Hippocampal formation (tissue), 2 donors: ENCODE results near the gene CACNA1I.
"Not testable (repeated sequence)": the region's sequence is repeated elsewhere in the genome, so short reads cannot be mapped to it uniquely, and the experiment has no call there.

ENCODE experiments used
- DNase-seq, 2 donors: peaks; one replicate each; lab custom pipeline; 2025; lab: John Stamatoyannopoulos, UW

CACNA1I gene

DNA sequence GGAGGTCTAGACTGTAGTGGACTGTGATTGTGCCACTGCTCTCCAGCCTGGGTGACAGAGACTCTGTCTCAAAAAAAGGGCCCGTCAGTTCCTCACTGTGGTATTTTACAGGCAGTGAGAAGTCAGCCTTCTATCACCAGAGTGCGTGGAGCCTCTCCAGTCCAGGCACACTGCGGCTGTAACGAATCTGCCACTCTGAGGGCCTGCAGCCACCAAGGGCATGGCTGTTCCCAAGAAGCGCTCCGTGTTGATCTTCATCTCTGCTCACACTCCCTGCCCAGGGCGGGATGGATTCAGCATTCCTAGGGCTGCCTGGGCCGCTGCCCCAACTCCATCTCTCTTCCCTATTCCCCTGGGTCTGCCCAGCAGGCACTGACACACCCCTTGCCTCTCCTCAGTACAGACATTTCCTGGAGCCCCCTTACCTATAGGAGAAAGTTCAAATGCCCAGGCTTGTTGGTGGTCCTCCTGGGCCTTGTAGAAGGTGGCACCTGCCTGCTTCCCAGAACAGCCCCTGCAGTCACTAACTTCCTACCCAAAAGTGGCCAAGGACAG, 148.4 kb downstream of the CACNA1I start:
- DNase-seq, result no peak

DNA sequence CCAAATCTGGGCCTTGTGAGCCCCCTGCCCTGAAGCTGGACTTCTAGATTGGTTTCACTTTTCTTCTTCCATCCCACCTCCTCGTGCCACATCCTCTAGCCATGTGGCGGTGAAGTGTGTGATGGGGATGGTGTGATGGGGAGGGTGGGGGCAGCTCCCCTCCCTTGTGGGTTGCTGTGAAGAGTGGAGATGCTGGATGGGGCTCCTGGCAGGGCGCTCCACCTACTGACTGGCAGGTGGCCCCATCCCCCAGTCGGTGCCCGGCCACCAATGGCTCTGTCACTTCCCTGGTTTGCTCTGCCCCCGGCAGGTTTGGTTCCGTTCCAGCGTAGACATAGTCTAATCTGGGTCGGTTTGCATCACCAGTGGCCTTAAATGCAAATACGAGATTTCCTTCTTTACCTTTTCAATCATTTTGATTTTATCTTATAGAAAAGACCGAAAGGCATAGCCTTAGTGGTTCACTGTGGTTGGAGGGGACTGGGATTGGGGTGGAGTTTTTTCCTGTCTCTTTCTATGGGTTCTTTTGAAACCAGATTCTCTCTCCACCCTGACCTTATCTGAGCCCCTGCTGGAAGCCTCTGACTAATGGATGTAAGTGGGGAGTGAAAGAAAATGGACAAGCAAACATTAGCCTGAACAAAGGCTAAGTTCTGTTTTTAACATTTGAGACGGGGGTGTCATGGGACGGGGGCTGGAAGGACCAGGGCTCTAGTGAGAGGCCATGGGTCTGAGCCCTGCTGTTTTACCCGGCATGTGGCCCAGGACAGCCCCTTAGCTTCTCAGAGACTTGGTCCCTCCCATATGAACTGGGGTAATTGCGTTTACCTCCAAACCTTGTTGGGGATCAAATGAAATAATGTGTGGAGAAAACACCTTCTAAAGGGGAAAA, 149.3 kb downstream of the CACNA1I start:
- no peak for DNase-seq

DNA sequence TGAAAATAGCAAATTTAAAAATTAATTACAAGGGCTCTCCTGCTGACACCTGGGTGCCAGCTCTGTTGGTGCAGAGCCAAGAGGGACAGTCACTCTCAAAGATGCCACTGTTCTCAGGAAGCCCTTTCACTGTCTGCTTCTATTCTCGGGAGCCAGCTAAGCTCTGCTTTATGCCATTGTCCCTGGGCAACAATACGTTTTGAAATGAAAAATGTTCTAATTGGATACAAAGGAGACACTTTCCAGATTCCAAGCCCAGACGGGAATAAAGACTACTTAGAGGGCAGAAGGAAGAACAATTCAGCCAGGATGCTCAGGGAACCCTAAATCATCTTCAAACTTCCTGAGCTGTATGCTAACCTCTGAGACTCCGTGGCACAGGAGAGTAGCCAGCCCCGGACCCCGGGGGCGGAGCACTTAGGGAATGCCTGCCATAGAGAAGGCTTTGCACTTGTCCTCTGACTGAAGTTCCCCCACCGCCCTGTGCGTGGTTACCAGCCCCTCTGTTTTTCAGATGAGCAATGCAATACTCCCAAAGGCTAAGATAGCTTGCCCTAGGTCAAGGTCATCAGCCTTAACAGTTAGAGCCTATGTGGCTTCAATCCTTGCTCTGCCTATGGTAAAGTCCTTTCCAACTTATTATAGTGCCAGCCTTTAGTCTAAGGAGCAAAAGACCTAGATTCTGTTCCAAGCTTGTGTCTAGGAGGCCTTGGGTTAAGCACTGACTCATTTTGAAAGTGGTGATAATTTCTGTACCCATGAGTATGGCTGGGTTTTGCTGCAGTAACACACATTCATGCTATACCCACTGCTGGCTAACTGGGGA, 150.9 kb downstream of the CACNA1I start:
- DNase-seq, result no peak

DNA sequence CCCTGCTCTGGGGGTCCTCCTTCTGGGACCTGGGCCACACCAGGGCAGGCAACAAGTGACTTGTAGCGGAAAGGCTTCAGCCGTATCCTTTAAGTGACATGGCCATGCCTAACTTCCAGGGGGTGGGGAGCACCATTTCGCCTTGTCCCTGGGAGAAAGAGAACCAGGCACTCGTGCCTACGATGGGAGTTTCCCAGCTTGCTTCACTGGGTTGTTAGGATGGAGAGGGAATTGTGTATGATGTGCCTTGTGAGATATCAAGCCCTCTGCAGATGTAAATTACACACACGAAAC, 151.4 kb downstream of the CACNA1I start:
- no peak for DNase-seq

DNA sequence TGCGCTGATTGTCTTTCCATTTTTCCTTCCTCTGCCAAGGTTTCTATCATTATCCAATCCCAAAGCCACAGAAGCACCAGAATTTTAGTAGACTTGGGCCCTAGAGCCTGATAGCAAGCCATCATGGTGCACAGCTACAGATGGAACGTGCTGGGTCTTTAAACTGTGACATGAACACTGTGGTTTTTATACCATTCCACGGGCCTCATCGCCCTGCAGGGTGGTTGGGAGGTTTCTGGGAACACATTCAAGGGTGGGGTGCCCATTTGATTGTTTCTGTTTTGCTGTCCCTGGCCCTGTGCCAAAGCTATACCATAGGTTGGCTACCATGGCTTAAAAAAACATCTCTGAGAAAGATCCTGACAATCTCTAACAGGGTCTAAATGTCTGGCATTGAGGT, 151.9 kb downstream of the CACNA1I start:
- DNase-seq, result no peak

DNA sequence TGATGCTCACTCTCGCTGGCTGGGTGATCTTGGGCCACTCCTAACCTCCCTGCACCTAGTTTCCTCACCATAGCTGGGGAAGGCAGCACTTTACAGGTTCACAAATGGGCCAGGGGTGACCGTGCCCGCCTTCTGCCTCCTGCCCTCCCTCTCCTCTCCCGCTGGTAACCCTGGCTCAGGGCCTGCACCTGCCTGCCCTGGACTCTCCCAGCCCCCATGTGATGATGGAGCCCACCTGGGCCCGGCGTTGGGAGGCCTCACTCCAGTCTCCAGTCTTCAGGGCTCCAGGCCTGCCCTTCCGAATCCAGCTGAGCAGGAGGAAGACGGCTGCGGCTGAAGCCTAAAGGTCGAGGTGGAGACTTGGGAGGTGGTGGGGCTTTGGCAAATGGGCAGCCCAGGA, 152.9 kb downstream of the CACNA1I start:
- DNase-seq, result no peak

DNA sequence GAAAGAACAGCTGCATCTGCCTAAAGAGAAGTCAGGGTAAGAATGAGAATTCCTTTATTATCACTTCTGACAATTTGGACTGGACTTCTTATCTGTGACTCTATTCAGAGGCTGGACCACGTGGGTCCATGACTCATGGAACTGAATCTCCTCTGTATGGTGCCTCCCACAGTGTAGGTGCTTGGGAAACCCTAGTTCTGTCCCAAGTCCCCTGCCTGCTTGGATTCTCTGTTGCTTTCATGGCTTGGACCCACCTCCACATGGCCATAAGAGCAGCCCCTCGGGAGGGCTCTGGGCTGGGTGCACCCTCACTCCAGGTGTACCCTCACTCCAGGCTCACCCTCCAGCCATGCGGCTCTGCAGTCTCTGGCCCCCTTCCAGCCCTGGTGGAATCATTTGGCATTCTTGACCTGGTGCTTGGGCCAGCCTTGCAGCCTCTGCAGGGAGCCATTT, 153.4 kb downstream of the CACNA1I start:
- no peak for DNase-seq

DNA sequence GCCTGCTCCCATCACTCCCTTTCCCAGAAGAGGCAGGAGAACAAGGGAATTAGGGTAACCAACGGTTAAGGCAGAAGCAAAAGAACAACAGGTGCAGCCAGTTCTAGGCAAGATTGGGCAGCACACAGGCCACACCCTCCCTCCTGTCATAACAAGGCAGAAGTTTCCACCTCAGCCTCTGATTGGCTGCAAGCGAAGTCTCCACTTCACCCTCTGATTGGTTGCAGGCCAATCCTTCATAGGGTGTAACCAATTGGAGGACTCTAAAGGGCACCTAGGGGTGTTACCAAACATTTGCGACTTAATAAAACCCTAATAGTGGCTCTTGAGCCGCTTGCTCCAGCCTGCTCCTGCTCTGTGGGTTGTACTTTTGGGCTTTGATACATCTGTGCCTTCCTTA, 153.8 kb downstream of the CACNA1I start:
- no peak for DNase-seq

DNA sequence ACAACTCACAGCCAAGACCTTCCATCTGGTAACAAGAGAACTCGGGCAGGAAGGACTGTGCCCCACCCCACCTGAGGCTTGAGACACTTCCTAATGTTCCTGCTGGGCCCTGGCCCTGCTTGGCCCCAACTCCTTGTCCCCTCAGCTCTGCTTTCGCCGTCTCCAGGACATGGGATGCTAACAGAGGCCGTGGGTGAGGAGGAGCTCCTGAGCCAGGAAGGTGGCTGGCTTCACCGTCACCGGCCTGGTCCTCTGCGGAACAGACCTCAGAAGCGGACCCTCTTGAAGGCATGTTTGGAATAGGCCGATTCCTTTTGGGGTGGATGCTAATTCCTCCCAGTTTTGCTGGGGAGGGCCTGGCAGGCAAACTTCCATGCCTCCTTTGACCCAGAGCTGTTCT, 154.3 kb downstream of the CACNA1I start:
- DNase-seq, result no peak

DNA sequence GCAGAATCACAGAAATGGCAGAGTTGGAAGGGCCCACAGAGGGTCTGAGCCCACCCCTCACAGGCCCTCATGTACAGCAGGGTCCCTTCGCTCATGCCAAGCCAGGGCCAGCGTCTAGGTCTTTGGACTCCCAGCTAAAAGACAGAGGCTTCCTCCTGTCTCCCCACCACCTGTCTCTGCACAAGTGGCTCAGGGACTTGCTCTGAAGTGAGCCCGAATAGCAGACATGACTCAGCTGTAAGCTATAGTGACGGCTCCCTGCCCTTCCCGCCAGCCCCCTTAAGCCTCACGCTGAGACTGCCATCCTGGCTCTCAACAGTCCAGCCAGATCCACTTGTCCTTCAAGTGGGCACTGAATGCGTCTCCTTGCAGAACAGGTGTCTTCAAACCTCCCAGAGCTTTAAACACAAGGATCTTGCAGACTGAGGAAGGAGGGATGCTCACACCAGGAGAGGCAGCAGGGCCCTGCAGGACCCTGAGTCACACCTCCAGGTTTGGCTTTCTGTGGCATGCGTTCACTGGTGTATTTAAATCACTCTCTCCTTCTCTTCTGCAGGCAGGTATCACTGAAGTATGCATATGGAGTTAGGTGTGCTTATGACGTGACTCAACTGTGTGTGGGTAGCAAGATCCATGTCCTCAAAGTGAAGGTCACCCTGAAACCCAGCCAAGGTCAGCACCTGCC, 154.9 kb downstream of the CACNA1I start:
- no peak for DNase-seq

DNA sequence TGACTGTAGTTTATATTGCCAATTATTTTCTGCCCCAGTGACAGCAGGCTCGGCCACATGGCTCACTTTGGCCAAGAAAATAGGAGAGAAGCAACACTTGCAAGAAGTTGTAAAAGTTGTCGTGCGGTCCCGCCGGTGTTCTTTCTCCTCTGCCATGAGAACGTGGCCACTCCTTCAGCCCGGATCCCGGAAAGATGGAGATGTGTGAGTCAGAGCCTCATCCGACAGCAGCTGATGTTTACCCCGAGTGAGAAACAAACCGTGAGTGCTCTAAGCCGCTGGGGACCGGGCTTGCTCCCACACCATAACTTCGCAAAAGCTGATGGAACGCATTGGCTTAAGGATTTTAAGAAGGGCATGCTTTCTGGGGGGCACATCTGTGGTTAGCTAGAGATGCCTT, 157.0 kb downstream of the CACNA1I start:
- no peak for DNase-seq

DNA sequence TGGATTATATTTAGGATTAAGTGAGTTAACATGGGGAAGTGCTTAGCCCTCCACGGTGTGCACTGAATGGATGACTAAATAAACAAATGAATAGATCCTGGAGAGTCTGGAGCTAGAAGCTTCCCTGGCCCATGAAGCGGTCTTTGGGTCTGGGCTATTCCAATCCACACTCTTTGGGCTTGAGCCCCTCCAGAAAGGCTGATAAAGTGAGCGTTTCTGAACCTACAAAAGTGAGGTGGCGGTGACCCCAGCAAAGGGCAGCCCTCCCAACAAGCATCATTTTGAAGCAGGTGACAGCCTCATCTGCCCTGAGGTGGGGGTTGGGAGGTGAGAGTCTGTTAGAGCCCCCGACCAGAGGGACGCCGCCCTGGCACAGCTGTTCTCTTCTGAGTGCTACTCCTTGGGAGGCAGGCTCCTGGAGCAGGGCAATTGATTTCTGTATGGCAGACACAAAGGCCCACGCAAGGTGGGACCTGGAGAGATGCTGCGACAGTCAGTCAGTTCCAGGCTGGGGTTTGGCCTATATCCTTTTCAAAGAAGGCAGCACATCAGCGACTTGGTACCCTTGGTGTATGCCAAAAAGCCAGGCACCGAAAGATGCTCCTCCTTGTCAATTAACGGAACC, 157.8 kb downstream of the CACNA1I start:
- no peak for DNase-seq

DNA sequence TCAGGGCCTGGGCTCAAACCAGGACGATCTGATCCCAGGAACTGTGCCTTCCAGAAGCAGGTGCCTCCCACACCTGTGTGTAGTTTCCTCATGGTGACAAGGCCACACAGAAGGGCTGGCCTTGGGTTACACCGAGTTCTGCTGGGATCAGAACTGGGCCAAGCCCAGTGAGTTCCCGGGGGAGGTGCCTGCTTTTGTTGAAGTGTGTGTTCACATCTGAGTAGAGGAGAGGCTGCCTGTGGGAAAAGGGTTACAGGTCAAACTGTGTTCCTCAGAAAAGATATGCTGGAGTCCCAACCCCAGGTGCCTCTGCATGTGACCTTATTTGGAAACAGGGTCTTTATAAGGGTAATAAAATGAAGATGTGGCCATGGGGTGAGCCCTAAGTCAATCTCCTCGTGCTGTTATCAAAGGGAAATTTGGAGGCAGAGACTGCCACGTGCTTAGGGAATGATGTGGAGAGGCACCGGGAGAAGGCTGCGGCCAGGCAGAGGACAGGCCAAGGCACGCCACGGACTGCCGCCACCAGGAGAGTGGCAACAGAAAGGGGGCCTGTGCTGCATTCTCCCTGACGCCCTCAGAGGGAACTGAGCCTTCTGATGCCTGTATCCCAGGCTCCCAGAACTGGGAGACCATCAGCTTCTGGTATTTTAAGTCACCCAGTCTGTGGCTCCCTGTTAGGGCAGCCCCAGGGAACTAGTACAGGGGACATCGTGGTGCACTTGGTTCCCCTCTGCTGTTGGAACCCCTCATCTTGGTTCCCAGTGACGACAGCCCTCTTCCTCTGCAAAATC, 158.8 kb downstream of the CACNA1I start:
- no peak for DNase-seq

DNA sequence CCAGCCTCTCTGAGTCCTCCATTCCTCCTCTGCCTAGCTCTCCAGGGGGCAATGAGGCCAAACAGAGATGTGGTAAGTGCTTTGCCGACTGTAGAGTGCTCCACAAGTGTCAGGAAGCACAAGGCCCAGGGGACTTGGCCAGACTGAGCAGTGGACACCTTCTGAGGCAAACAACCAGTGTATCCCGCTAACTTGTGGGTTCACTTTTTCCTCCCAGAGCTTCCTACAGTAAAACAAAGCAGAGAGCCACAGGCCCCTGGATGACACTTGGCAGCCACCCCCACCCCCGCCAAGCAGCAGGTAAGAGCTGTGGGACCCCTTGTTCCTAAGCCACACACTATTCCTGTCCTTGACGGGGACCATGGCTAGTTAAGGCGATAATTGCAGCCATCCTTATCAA, 160.9 kb downstream of the CACNA1I start:
- no peak for DNase-seq

DNA sequence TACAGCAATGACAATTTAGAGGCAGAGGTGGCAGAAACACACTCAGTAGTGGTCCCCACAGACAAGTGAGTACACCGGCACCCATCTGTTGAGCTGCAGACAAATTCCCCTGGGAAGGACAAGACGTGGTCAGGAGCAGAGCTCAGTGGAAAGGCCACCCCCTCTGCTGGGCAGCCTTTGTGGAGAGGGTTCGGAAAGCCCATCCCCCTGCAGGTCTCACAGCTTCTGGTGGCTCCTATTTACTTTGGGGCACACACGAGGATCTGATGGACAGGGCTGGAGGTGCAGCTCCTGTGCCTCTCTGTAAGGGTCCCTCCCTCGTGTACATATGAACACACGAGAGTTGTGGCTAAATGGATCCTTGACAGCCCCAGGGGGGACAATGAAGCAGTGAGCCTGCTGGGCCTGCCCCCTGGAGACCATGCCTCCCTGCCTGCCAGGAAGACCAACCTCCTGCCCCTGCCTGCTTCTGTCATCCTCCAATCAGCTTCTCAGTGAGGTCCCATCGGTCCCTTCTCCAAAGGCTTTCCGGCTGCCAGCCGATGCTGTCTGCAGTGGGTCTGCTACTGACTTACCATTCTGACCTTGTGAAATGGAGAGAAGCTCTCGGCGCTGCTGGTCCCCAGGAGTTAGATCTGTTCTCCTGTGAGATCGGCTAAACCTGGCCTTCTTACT, 161.5 kb downstream of the CACNA1I start:
- DNase-seq, result no peak

DNA sequence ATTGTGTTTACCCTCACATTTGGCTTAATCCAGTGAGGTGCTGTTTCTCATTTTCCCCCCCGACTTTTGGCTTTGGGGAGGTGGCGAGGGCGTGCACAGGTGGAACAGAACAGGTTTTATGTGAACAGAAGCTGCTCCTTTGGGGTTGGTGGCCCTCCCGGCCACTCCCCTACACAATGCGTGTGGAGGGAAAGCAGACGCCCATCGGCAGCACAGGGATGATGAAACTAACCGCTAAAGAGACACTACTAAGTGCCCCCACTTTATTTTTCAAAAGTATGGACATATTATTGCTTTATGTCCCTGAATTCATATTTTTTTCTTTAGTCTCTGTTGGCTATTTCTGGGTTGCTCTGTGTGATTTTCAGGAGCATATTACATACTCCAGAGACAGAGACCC, 162.1 kb downstream of the CACNA1I start:
- no peak for DNase-seq

DNA sequence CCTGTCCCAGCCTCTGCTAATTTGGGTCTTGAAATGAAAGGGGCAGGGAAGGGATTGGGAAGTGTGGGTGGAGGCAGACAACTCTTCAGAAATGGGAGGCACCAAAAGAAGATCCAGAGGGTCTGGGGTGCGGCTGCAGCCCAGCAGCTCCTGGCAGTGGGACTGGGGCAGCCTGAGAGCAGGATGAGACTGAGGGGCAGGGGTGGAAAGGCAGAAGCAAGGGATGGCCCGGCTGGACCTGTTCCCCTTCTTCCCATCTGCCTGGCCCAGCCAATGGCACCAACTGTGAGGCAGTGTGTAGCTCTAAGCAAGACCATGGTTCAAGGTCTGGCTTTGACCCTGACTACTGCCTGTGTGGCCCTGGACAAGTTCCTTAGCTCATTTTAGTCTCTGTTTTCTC, 162.6 kb downstream of the CACNA1I start:
- DNase-seq, result no peak

DNA sequence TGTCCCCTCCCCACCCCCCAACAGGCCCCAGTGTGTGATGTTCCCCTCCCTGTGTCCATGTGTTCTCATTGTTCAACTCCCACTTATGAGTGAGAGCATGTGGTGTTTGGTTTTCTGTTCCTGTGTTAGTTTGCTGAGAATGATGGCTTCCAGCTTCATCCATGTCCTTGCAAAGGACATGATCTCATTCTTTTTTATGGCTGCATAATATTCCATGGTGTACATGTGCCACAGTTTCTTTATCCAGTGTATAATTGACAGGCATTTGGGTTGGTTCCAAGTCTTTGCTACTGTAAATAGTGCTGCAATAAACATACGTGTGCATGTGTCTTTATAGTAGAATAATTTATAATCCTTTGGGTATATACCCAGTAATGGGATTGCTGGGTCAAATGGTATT, 163.5 kb downstream of the CACNA1I start:
- DNase-seq, result not testable (repeated sequence)

DNA sequence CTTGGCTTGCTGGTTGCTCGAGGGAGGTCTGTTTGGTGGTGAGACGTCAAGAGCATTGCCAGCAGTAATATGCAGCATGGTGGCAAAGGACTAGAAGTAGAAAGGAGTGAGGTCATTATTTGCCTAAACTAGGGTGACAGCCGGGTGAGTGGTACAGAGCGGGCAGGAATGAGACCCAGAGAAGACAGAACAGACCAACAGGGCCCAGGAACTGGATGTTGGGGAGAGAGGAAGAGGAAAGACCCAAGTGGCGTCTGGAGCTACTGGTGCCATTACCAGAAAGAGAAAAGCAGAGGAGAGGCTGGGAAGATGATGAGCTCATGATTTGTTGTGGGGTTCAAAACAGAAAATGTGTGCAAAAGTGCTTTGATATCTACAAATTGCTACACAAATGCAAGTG, 164.3 kb downstream of the CACNA1I start:
- DNase-seq, result no peak

DNA sequence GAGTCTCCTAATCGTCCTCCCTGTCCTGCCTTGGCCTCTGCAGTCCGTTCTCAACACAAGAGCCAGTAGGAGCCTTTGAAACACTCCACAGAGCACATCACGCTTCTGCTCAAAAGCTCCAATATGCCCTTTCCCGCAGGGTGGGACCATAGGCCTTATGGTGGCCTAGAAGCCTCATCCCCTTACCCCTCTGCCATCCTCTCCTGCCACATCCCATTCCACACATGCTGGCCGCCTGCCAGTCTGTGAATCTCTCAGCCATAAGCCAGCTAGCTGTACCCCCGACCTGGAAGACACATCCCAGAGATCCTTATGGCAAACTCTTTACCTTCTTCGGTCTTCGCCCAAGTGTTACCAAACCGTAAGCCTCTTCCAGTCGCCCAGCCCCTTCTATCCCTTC, 165.2 kb downstream of the CACNA1I start:
- no peak for DNase-seq

DNA sequence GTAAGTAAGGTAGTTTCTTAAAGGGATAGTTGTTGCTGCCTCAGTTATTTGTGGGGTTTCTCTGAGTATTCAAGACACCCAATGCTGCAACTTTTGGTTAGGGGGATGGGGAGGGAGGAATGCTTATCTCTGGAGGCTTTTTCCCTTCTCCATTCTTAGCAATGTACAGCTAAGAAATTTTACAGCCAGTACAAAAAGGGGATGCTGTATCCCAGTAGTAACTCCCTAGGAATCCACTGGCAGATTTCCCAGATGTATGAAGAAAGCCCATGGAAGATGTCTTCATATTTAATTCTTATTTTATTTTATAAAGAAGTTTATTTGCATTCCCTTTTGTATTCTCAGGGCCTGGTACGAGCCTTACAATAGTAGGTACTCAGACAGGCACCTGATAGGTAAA, 168.2 kb downstream of the CACNA1I start:
- no peak for DNase-seq
